Ascending aorta (tissue), 2 donors: ENCODE data around the gene CSTF3. TPM values are rescaled to one million over a fixed set of nuclear protein-coding genes. Genes with fewer than 3 reads are reported as not detected.

ENCODE experiments used
- DNase-seq, 2 donors: peaks; one replicate each; pipeline ENCODE4 v3.0.0-alpha.2; 2019; ENCODE audit warnings: low spot score in 2 of 2
- H3K27ac ChIP-seq, 2 donors: fragments of 200-600 bp; sonication (generic); one replicate each; pipeline ENCODE4 v1.5.1; 2016 to 2017; ENCODE audit warnings: mild to moderate bottlenecking in 1 of 2
- H3K27me3 ChIP-seq: fragments of 200-600 bp; sonication (generic); one replicate; pipeline ENCODE4 v1.5.1; 2017
- H3K36me3 ChIP-seq, 2 donors: fragments of 200-600 bp; sonication (generic); one replicate each; pipeline ENCODE4 v1.5.1; 2016
- H3K4me1 ChIP-seq, 2 donors: fragments of 200-600 bp; sonication (generic); one replicate each; pipeline ENCODE4 v1.5.1; 2016 to 2017; ENCODE audit warnings: mild to moderate bottlenecking in 1 of 2
- H3K4me3 ChIP-seq, 2 donors: fragments of 200-600 bp; sonication (generic); one replicate each; pipeline ENCODE4 v1.5.1; 2016 to 2017; ENCODE audit warnings: mild to moderate bottlenecking in 1 of 2
- H3K9me3 ChIP-seq, 2 donors: fragments of 200-600 bp; sonication (generic); one replicate each; pipeline ENCODE4 v1.5.1; 2016
- intact Hi-C: fragments of 100-400 bp; cut with DNase I; formaldehyde crosslinking; loops from one replicate; pipeline ENCODE4 v1.15.1; 2023
- total RNA-seq: library from RNA; depleted of rRNA; stranded (reverse); fragments of >200 nt; gene quantifications from one replicate; pipeline ENCODE4 v1.1.0, GENCODE V29; 2016
- TF ChIP-seq, protein P1 (sequence below), 3 experiments: fragments of 200-600 bp in 2 of 3; fragments of 450-650 bp in 1 of 3; sonication (generic) in 2 of 3; IDR thresholded peaks; one replicate each; pipeline ENCODE4 v1.5.1; 2016 to 2019; ENCODE audit warnings: antibody characterized with exemption in 3 of 3, mild to moderate bottlenecking in 1 of 3, moderate library complexity in 1 of 3

CSTF3 gene
- total RNA-seq: 3.8 TPM

DNA sequence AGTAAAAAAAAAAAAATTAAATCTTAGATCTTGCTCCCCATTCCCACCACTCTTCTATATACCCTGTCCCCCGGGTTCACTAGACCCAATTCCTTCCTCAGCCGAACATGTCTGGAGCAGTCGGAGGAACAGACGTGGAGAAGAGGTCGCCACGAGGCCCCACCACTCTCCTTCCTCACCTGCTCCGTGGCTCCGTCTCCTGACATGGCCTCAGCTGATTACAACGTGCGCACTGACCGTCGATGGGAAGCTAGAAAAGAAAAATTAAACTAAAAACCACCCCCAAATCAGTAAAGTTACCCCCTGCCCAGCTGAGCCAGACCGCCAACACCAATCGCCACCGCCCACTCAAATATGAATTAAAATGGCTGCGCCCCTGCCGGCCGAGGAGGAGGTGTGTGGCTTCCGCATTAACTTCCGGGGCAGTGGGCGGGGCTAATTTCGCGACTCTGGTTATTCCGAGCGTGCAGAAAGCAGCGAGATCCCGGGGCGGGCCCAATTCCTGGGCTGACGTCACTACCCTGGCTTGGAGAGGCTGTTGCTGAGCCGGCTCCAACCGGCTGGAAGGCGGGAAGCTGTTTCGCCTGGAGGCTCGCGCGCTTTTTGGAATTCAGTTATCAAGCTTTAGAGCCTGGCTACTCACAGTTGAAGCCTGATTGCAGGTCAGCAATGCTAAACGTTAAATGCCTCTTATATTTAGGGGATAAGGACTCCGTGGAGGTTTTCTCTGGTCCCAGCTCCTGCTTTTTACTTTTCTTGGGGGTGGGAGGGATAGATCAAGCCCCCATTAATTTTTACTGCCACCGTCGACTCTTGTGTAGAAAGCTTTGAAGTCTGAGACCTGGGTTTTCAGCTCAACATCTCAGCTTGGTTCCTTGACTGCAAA is at the start of gene CSTF3:
TSS of gene CSTF3 (minus strand) at position 361 of the 886 bp plus-strand sequence. CDS start at position 206, 155 bp downstream.
- Histone ChIP-seq H3K27ac (peak within 1 kb of the TSS; percentile 67 to 82), H3K4me1 (peaks cover 8 to 13% of the 10 kb centered on the region in 2 donors), H3K27me3 (no peaks in the 10 kb centered on the region), H3K36me3 (no peaks in the 10 kb centered on the region), H3K4me3 (peak within 1 kb of the TSS; percentile 77 to 88), H3K9me3 (no peaks in the 10 kb centered on the region)
- intact Hi-C loops: loop anchor here (2.0 to 5.0 kb wide), 6 partner anchors 95 to 943 kb away; partner anchors contain the start of genes C11orf91, CD59, EIF3M and HIPK3
- DNase-seq: peak; percentile 98 to 100
- TF ChIP-seq, protein P1, sequence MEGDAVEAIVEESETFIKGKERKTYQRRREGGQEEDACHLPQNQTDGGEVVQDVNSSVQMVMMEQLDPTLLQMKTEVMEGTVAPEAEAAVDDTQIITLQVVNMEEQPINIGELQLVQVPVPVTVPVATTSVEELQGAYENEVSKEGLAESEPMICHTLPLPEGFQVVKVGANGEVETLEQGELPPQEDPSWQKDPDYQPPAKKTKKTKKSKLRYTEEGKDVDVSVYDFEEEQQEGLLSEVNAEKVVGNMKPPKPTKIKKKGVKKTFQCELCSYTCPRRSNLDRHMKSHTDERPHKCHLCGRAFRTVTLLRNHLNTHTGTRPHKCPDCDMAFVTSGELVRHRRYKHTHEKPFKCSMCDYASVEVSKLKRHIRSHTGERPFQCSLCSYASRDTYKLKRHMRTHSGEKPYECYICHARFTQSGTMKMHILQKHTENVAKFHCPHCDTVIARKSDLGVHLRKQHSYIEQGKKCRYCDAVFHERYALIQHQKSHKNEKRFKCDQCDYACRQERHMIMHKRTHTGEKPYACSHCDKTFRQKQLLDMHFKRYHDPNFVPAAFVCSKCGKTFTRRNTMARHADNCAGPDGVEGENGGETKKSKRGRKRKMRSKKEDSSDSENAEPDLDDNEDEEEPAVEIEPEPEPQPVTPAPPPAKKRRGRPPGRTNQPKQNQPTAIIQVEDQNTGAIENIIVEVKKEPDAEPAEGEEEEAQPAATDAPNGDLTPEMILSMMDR (IDR thresholded peaks at IDR 0.05): peak; percentile 16 to 78 (median 54)

DNA sequence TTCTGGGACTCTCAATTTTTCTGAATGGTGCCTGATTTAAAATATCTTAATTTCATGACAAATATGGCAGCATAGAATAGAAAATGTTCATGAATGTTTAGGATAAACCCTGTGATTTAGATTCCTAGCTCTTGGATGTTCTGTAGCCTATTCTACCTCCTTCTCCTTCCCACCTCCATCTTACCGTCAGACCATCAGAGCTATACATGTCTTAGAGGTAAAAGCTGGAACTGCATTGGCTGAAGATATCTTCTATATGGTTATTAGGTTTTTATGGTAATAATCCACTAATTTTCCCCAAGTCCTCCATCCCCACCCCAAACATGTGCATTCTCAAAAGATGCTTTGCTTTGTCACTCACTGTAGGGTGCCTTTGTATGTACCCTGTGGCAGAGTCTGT is 46.9 kb upstream of the CSTF3 start:
- Histone ChIP-seq H3K27me3 (no peaks in the 10 kb centered on the region), H3K4me3 (no peak overlapping the region), H3K36me3 (no peaks in the 10 kb centered on the region), H3K9me3 (no peaks in the 10 kb centered on the region), H3K4me1 (no peaks in the 10 kb centered on the region), H3K27ac (no peak overlapping the region)
- DNase-seq: no peak
- TF ChIP-seq, protein P1 (IDR thresholded peaks at IDR 0.05): no peak
- intact Hi-C loops: no loop called here

DNA sequence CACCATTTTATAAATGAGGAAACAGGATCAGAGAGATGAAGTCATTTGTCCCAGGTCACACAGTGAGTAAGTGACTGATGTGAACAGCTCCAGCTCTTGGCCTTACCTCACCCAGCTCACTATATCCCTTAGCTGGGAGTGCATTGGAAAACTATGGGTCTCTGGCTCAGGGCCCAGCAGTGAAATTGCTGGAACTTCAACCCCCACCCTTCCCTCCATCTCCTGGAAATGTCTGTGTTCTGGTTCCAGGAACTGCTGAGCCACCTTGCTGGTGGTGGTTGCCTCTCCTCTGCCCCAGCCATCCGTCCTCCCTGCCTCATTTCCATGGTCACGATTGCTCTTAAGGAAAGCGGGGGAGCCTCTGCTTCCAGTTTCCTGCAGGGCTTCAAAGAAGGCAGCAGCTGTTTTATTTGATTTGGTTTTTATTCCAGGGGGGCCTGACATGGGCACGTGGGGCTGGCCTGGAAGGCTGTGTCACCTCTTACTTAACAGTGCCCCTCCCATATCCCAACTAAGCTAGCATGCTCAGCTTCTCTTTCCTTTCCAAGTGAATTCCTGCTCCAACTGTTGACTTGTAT is 46.2 kb upstream of the CSTF3 start:
- Histone ChIP-seq H3K27ac (no peak overlapping the region), H3K4me1 (no peaks in the 10 kb centered on the region), H3K4me3 (no peak overlapping the region), H3K27me3 (no peaks in the 10 kb centered on the region), H3K36me3 (no peaks in the 10 kb centered on the region), H3K9me3 (no peaks in the 10 kb centered on the region)
- intact Hi-C loops: no loop called here
- DNase-seq: no peak
- TF ChIP-seq, protein P1 (IDR thresholded peaks at IDR 0.05): no peak

DNA sequence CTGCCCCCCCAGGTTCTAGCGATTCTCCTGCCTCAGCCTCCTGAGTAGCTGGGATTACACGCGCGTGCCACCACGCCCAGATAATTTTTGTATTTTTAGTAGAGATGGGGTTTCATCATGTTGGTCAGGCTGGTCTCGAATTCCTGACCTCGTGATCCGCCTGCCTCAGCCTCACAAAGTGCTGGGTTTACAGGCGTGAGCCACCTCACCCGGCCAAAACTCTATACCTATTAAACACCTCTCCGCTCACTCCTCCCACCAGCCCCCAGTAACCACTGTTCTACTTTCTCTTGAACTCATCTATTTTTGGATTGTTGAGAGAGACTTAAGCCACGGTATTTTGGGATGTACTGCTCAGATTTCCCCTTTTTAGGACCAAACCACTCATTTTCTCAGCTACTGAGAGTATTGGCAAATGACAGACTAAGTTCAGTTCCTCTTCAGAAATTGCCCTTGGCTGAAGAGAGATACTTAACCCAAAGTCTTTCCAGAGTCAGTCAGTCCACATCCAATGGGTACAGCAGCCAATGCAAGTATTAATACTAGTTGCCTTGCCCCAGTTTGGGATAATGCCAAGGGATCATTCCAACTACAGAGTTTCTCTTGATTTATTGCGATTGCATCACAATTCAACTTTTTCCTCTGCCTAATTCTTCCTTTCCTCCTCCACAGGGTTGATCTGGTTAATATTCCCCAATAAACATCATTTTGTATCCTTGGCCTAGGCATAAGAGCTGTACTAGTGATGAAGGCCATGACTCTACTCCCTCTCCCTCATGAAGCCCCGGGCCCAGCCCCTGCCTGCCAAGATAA is 36.8 kb upstream of the CSTF3 start:
- intact Hi-C loops: no loop called here
- Histone ChIP-seq H3K4me3 (no peak overlapping the region), H3K36me3 (no peaks in the 10 kb centered on the region), H3K27ac (no peak overlapping the region), H3K9me3 (no peaks in the 10 kb centered on the region), H3K27me3 (no peaks in the 10 kb centered on the region), H3K4me1 (no peaks in the 10 kb centered on the region)
- no peak for DNase-seq
- TF ChIP-seq, protein P1 (IDR thresholded peaks at IDR 0.05): no peak

DNA sequence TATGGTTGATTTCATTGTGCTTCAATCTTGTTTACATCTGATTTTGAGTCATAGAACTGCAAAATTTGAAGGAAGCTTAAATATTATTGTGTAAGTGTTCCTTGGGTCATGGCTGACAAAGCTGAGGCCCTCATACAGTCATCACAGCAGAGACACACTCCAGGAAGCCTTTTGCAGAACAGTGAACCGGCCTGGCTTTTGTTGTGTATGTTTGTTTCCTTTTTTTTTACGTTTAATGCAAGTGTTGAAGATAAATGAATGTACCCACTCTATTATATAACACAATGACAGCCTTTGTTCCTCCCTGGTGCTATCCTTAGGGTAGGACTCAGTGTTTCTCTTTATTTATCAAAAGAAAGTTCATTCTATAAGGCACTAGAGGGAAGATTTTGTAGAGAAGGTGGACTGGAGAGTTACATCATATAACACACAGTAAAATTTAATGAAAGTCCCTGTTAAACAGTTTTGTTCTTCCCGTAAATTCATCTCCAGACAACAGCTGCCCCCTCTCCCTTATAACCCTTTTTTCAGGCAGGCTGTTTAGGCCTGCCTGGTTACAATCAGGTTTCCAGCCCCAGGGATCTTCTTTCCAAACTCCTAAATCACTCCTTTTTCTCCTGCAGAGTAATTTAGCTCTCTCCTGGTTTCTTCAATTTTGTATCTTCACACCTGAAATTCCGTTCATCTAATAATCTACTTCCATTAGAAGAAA is 34.3 kb upstream of the CSTF3 start:
- intact Hi-C loops: no loop called here
- DNase-seq: no peak
- Histone ChIP-seq H3K4me3 (no peak overlapping the region), H3K9me3 (no peaks in the 10 kb centered on the region), H3K27me3 (no peaks in the 10 kb centered on the region), H3K36me3 (no peaks in the 10 kb centered on the region), H3K27ac (no peak overlapping the region), H3K4me1 (no peaks in the 10 kb centered on the region)
- TF ChIP-seq, protein P1 (IDR thresholded peaks at IDR 0.05): no peak
